MM.1S (cell line): Measurements from ENCODE around the gene CPPED1.

ENCODE experiments used
- DNase-seq: peaks from one replicate; pipeline ENCODE4 v3.0.0-alpha.2; 2015
- H2AFZ ChIP-seq: fragments of 300-600 bp; sonication (generic); 2 replicates; pipeline ENCODE4 v1.6.0; 2016; ENCODE audit warnings: antibody characterized with exemption, low read length
- H3F3A ChIP-seq: fragments of 300-600 bp; sonication (generic); 2 replicates; pipeline ENCODE4 v1.6.1; 2016; ENCODE audit warnings: mild to moderate bottlenecking, antibody characterized with exemption, low read length, moderate library complexity, mixed read lengths; ENCODE audit not compliant: insufficient read depth
- H3K27ac ChIP-seq: fragments of 300-600 bp; sonication (generic); 2 replicates; pipeline ENCODE4 v1.5.1; 2016; ENCODE audit warnings: mild to moderate bottlenecking, low read length
- H3K27me3 ChIP-seq: fragments of 300-600 bp; sonication (generic); replicated peaks from 2 replicates; pipeline ENCODE4 v1.6.0; 2016; ENCODE audit warnings: low read length; ENCODE audit not compliant: insufficient read depth
- H3K36me3 ChIP-seq: fragments of 300-600 bp; sonication (generic); replicated peaks from 2 replicates; pipeline ENCODE4 v1.6.1; 2016; ENCODE audit warnings: mild to moderate bottlenecking, low read length, mixed read lengths; ENCODE audit not compliant: insufficient read depth
- H3K4me1 ChIP-seq: fragments of 300-600 bp; sonication (generic); 2 replicates; pipeline ENCODE4 v1.6.1; 2016; ENCODE audit warnings: low read length, mixed read lengths
- H3K4me2 ChIP-seq: fragments of 300-600 bp; sonication (generic); 2 replicates; pipeline ENCODE4 v1.6.0; 2016; ENCODE audit warnings: low read depth, low read length
- H3K4me3 ChIP-seq: fragments of 300-600 bp; sonication (generic); 2 replicates; pipeline ENCODE4 v1.5.1; 2016; ENCODE audit warnings: low read length, mixed read lengths
- H3K79me2 ChIP-seq: fragments of 300-600 bp; sonication (generic); 2 replicates; pipeline ENCODE4 v1.6.1; 2016; ENCODE audit warnings: mixed run types, low read length, mixed read lengths
- H3K9ac ChIP-seq: fragments of 300-600 bp; sonication (generic); 2 replicates; pipeline ENCODE4 v1.6.1; 2016; ENCODE audit warnings: low read length, mixed read lengths
- H3K9me2 ChIP-seq: fragments of 300-600 bp; sonication (generic); replicated peaks from 2 replicates; pipeline ENCODE4 v1.6.1; 2016; ENCODE audit warnings: mild to moderate bottlenecking, low read length, mixed read lengths; ENCODE audit not compliant: insufficient read depth
- H3K9me3 ChIP-seq: fragments of 300-600 bp; sonication (generic); replicated peaks from 2 replicates; pipeline ENCODE4 v1.6.1; 2016; ENCODE audit warnings: mild to moderate bottlenecking, low read length, mixed read lengths; ENCODE audit not compliant: insufficient read depth
- H4K20me1 ChIP-seq: fragments of 300-600 bp; sonication (generic); 2 replicates; pipeline ENCODE4 v1.6.1; 2016; ENCODE audit warnings: mild to moderate bottlenecking, low read length, moderate library complexity, mixed read lengths; ENCODE audit not compliant: insufficient read depth
- CTCF ChIP-seq: fragments of 300-600 bp; sonication (generic); IDR thresholded peaks from 2 replicates; pipeline ENCODE4 v1.5.1; 2016; ENCODE audit warnings: antibody characterized with exemption, low read length, mixed read lengths
- EZH2 ChIP-seq: fragments of 300-600 bp; sonication (generic); optimal IDR thresholded peaks from 2 replicates; pipeline ENCODE3; 2017; ENCODE audit warnings: low read depth, mild to moderate bottlenecking, antibody characterized with exemption, low read length, mixed read lengths
- EZH2phosphoT487 ChIP-seq: fragments of 300-600 bp; sonication (generic); IDR thresholded peaks from 2 replicates; pipeline ENCODE4 v1.6.1; 2018; ENCODE audit warnings: antibody characterized with exemption, low read length

The CPPED1 gene

GRCh38 chr16:12611006-12611477, 192.6 kb downstream of the CPPED1 start:
- Histone ChIP-seq H3K27ac (no peak overlapping the region), H2AFZ (no peak overlapping the region), H3K9ac (no peak overlapping the region), H4K20me1 (no peaks in the 10 kb centered on the region), H3K4me3 (no peak overlapping the region), H3K4me1 (no peaks in the 10 kb centered on the region), H3F3A (no peaks in the 10 kb centered on the region), H3K9me2 (no peaks in the 10 kb centered on the region), H3K79me2 (no peaks in the 10 kb centered on the region), H3K9me3 (no peaks in the 10 kb centered on the region), H3K27me3 (no peaks in the 10 kb centered on the region), H3K36me3 (no peaks in the 10 kb centered on the region), H3K4me2 (no peak overlapping the region)
- TF ChIP-seq EZH2 = no peak
- TF ChIP-seq CTCF = no peak
- TF ChIP-seq EZH2phosphoT487 = no peak
- no peak for DNase-seq

GRCh38 chr16:12609937-12610699, 193.6 kb downstream of the CPPED1 start:
- H3K9me3 ChIP-seq = no peaks in the 10 kb centered on the region
- H4K20me1 ChIP-seq = no peaks in the 10 kb centered on the region
- H3K9ac ChIP-seq = no peak overlapping the region
- no peaks in the 10 kb centered on the region for H3K79me2 ChIP-seq
- no peaks in the 10 kb centered on the region for H3K27me3 ChIP-seq
- no peaks in the 10 kb centered on the region for H3K4me1 ChIP-seq
- H2AFZ ChIP-seq = no peak overlapping the region
- H3K4me3 ChIP-seq = no peak overlapping the region
- no peak overlapping the region for H3K27ac ChIP-seq
- DNase-seq = no peak
- H3K36me3 ChIP-seq = no peaks in the 10 kb centered on the region
- no peaks in the 10 kb centered on the region for H3K9me2 ChIP-seq
- no peak overlapping the region for H3K4me2 ChIP-seq
- TF ChIP-seq EZH2 = no peak
- H3F3A ChIP-seq = no peaks in the 10 kb centered on the region
